Lung (tissue), 12 donors: Measurements from ENCODE around the gene PLEKHG2. TPM values are rescaled to one million over a fixed set of nuclear protein-coding genes. Genes with fewer than 3 reads are reported as not detected.
"Not testable (repeated sequence)": the region's sequence is repeated elsewhere in the genome, so short reads cannot be mapped to it uniquely, and the experiment has no call there.

ENCODE experiments used
- ATAC-seq: fragments of 200-7000 bp; cut with Tn5 transposase; one replicate; pipeline ENCODE4 v1.9.1; 2020; ENCODE audit warnings: moderate number of reproducible peaks; ENCODE audit not compliant: insufficient read depth, low FRiP score
- DNase-seq, 3 donors: peaks; one replicate each; pipeline ENCODE4 v3.0.0-alpha.2; 2013 to 2017
- H3K27ac ChIP-seq, 2 donors: one replicate each; pipeline ENCODE4 v1.5.1; 2013; ENCODE audit warnings: mild to moderate bottlenecking in 2 of 2, moderate library complexity in 2 of 2, control low read depth in 1 of 2, inconsistent platforms in 1 of 2, low read depth in 1 of 2, low read length in 1 of 2
- H3K27me3 ChIP-seq, 3 donors: one replicate each; pipeline ENCODE4 v1.5.1; 2013; ENCODE audit warnings: low read length in 2 of 3; ENCODE audit not compliant: control insufficient read depth in 3 of 3, insufficient read depth in 3 of 3
- H3K36me3 ChIP-seq, 4 donors: one replicate each; pipeline ENCODE4 v1.5.1; 2013; ENCODE audit warnings: low read length in 4 of 4, mild to moderate bottlenecking in 1 of 4, moderate library complexity in 1 of 4; ENCODE audit not compliant: control insufficient read depth in 4 of 4, insufficient read depth in 4 of 4
- H3K4me1 ChIP-seq, 5 donors: one replicate each; pipeline ENCODE4 v1.5.1; 2013; ENCODE audit warnings: low read length in 5 of 5, mild to moderate bottlenecking in 2 of 5, moderate library complexity in 1 of 5; ENCODE audit not compliant: control insufficient read depth in 5 of 5, insufficient read depth in 5 of 5
- H3K4me3 ChIP-seq: one replicate; pipeline ENCODE4 v1.5.1; 2013; ENCODE audit warnings: mild to moderate bottlenecking, control low read depth, moderate library complexity
- H3K9ac ChIP-seq, 2 donors: one replicate each; pipeline ENCODE4 v1.5.1; 2013; ENCODE audit warnings: low read length in 2 of 2, control low read depth in 1 of 2; ENCODE audit not compliant: insufficient read depth in 1 of 2
- H3K9me3 ChIP-seq, 4 donors: one replicate each; pipeline ENCODE4 v1.5.1; 2013; ENCODE audit warnings: low read length in 3 of 4, mild to moderate bottlenecking in 1 of 4, moderate library complexity in 1 of 4; ENCODE audit not compliant: control insufficient read depth in 4 of 4, insufficient read depth in 3 of 4
- WGBS, 2 donors: extraction: QIAGEN DNeasy Blood & Tissue Kit; methylation state at CpG; one replicate each; pipeline ENCODE4 v1.1.7; 2013; 5-methylcytosine and 5-hydroxymethylcytosine counted together
- polyA plus RNA-seq, 2 donors: library from polyadenylated mRNA; stranded (reverse); fragments of 200-250 nt; gene quantifications; one replicate each; pipeline ENCODE4 v1.2.1, GENCODE V29; 2013
- total RNA-seq, 2 donors: library from RNA; depleted of rRNA in 1 of 2; stranded (reverse); fragments of >200 nt in 1 of 2; gene quantifications; one replicate each; pipeline ENCODE4 v1.2.1, GENCODE V29; 2014 to 2021
- TF ChIP-seq, protein P1 (sequence below): IDR thresholded peaks from 2 replicates; pipeline ENCODE4 v1.5.1; 2012; ENCODE audit warnings: mild to moderate bottlenecking; ENCODE audit errors: control extremely low read depth, extremely low read depth
- donor health status: control.
- donor health status: control.
- donor health status: Bipolar disorder and iron deficiency.
- donor health status: healthy.
- donor health status: DM: yes; HTN: yes; CAD: no.

The PLEKHG2 gene
- total and polyA plus RNA-seq, 4 donors: 15.5 to 52.7 (median 27.2) TPM

DNA sequence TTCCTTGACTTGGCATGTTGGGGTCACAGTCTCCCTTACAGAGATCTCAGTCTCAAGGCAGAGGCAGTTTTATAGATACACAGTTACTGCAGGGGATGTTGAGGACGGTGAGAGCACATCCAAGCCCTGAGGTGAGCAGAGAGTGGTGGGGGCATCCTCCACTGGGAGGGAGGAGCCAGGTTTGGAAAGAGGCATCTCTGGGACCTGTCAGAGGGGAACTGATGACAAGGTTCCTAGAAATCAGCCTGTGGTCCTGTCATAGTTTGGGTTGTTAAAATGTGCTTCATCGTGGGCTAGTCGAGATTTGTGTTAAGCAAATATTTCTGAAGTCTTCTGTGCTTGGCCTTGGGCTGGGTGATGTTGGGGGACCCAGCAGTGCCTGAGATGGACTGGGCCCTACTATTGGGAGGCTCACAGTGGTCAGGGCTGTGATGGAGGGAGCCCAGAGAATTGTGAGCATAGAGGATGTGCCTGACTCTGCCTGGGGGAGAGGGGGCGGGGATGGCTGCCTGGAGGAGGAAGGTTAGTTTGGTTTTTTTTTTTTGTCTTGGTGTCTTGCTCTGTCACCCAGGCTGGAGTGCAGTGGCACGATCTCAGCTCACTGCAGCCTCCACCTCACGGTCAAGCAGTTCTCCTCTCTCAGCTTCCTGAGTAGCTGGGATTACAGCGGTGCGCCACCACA is 36.8 kb downstream of the PLEKHG2 start:
- H3K9me3 ChIP-seq: no peaks in the 10 kb centered on the region
- ATAC-seq (no peak), DNase-seq (no peak)
- no peak overlapping the region for H3K9ac ChIP-seq
- peaks cover 0 to 12% (median 10%) of the 10 kb centered on the region in 5 donors for H3K4me1 ChIP-seq
- 80 to 84% methylated on average over 8 of the region's 8 CpGs for WGBS, 2 donors
- no peaks in the 10 kb centered on the region for H3K27me3 ChIP-seq
- no peak overlapping the region for H3K27ac ChIP-seq
- H3K36me3 ChIP-seq: peaks cover 4 to 28% (median 15%) of the 10 kb centered on the region in 4 donors
- no peak overlapping the region for H3K4me3 ChIP-seq
- TF ChIP-seq, protein P1, sequence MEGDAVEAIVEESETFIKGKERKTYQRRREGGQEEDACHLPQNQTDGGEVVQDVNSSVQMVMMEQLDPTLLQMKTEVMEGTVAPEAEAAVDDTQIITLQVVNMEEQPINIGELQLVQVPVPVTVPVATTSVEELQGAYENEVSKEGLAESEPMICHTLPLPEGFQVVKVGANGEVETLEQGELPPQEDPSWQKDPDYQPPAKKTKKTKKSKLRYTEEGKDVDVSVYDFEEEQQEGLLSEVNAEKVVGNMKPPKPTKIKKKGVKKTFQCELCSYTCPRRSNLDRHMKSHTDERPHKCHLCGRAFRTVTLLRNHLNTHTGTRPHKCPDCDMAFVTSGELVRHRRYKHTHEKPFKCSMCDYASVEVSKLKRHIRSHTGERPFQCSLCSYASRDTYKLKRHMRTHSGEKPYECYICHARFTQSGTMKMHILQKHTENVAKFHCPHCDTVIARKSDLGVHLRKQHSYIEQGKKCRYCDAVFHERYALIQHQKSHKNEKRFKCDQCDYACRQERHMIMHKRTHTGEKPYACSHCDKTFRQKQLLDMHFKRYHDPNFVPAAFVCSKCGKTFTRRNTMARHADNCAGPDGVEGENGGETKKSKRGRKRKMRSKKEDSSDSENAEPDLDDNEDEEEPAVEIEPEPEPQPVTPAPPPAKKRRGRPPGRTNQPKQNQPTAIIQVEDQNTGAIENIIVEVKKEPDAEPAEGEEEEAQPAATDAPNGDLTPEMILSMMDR: no peak

DNA sequence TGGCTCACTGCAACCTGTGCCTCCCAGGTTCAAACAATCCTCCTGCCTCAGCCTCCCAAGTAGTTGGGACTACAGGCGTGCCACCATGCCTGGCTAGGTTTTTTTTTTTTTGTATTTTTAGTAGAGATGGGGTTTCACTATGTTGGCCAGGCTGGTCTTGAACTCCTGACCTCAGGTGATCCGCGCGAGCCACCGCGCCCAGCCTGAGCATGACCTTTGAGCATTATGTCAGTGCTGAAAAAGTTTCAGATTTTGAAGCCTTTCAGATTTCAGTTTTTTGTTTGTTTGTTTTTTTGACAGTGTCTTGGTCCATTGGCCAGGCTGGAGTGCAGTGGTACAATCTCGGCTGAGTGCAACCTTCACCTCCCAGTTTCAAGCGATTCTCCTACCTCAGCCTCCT is 38.8 kb downstream of the PLEKHG2 start:
- 98 to 99% methylated on average over 8 of the region's 8 CpGs for WGBS, 2 donors
- H3K4me3 ChIP-seq, H3K9ac ChIP-seq, H3K4me1 ChIP-seq, DNase-seq, H3K9me3 ChIP-seq, ATAC-seq, H3K27ac ChIP-seq, H3K27me3 ChIP-seq: not testable (repeated sequence)
- H3K36me3 ChIP-seq: peaks cover 4 to 32% (median 18%) of the 10 kb centered on the region in 4 donors

DNA sequence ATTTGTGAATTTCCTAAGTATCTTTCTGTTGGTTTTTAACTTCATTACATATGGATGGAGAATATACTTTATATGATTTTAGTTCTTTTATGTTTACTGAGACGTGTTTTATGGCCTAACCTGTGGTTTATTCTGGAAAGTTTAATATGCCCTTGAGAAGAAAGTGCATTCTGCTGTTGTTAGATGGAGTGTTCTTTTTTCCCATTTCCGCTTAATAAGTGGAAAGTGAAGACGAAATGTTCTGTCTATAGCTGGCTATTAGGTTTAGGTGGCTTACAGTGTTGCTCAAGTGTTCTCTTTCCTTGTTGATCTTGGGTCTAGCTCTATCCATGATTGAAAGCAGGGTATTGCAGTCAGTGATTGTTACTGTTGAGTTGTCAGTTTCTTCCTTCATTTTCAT is 50.9 kb downstream of the PLEKHG2 start:
- TF ChIP-seq, protein P1: no peak
- ATAC-seq (no peak), DNase-seq (no peak)
- Histone ChIP-seq H3K27me3 (no peaks in the 10 kb centered on the region), H3K4me1 (no peaks in the 10 kb centered on the region), H3K36me3 (peaks cover 30 to 63% (median 52%) of the 10 kb centered on the region in 4 donors), H3K9me3 (no peaks in the 10 kb centered on the region), H3K27ac (no peak overlapping the region), H3K9ac (no peak overlapping the region), H3K4me3 (no peak overlapping the region)
- 76 to 93% methylated on average over 3 of the region's 3 CpGs for WGBS, 2 donors

DNA sequence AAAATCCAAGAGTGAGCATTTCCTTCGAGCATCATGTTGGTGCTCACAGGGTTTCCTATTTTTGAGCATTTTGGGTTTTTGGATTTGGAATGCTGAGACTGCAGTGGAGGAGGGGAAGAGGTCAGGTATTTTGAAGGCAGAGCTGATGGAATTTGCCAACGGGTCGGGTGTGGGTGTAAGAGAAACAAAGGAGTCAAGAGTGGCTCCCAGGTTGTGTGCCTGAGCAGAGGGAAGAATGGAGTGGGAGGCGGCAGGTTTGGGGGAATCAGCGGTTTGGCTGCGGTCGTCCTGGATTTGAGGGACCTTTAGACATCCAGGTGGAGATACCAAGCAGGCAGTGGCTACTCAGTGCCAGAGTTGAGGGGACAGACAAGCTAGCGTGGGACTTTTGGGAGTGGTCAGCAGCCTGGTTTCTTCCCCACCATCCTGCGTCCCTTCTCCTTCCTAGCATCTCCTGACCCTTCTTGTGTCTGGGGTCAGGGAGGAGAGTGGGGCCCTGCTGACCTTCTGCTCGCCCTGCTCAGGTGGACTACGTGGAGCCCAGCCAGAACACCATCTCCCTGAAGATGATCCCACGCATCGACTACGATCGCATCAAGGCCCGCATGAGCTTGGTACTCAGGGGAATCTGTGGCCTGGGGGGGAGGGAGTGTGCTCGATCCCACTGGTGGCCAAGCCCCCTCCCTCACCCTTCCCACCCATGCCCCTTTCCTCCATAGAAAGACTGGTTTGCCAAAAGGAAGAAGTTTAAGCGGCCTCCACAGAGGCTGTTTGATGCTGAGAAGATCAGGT is 53.7 kb downstream of the PLEKHG2 start:
- 97 to 98% methylated on average over 18 of the region's 18 CpGs for WGBS, 2 donors
- no peaks in the 10 kb centered on the region for H3K9me3 ChIP-seq
- H3K9ac ChIP-seq: no peak overlapping the region
- no peak for ATAC-seq
- H3K4me1 ChIP-seq: no peaks in the 10 kb centered on the region
- no peak overlapping the region for H3K4me3 ChIP-seq
- no peak overlapping the region for H3K27ac ChIP-seq
- TF ChIP-seq, protein P1: no peak
- DNase-seq: no peak
- no peaks in the 10 kb centered on the region for H3K27me3 ChIP-seq
- peaks cover 37 to 63% (median 51%) of the 10 kb centered on the region in 4 donors for H3K36me3 ChIP-seq
